ENCODE measurements around the gene CPED1.
"Not testable (repeated sequence)": the region's sequence is repeated elsewhere in the genome, so short reads cannot be mapped to it uniquely, and the experiment has no call there.

CPED1 gene

GRCh38 chr7:121071662-121072061 lies 83.2 kb downstream of the CPED1 start:
- no peak for ATAC-seq
- Mint-ChIP-seq H3K27ac (no peak overlapping the region), H3K9me3 (peaks cover 2% of the 10 kb centered on the region), H3K4me1 (peaks cover 9% of the 10 kb centered on the region), H3K36me3 (peaks cover 5% of the 10 kb centered on the region), H3K4me3 (no peak overlapping the region), H3K27me3 (peaks cover 9% of the 10 kb centered on the region)

GRCh38 chr7:121072826-121073225 lies 84.3 kb downstream of the CPED1 start:
- no peak overlapping the region for H3K4me3 Mint-ChIP-seq
- H3K27me3 Mint-ChIP-seq = peaks cover 9% of the 10 kb centered on the region
- peaks cover 9% of the 10 kb centered on the region for H3K4me1 Mint-ChIP-seq
- no peak overlapping the region for H3K27ac Mint-ChIP-seq
- peaks cover 5% of the 10 kb centered on the region for H3K36me3 Mint-ChIP-seq
- ATAC-seq = no peak
- peaks cover 2% of the 10 kb centered on the region for H3K9me3 Mint-ChIP-seq

- H3K27me3 Mint-ChIP-seq = peaks cover 9% of the 10 kb centered on the region
- H3K9me3 Mint-ChIP-seq = peaks cover 2% of the 10 kb centered on the region
- no peak for ATAC-seq
- H3K27ac Mint-ChIP-seq = no peak overlapping the region
- peaks cover 5% of the 10 kb centered on the region for H3K36me3 Mint-ChIP-seq
- peaks cover 9% of the 10 kb centered on the region for H3K4me1 Mint-ChIP-seq
- no peak overlapping the region for H3K4me3 Mint-ChIP-seq
Measured at GRCh38 chr7:121073463-121074099, 85.1 kb downstream of the CPED1 start.

- not testable (repeated sequence) for H3K9me3 Mint-ChIP-seq
Measured at GRCh38 chr7:121075424-121075841, 86.9 kb downstream of the CPED1 start.

GRCh38 chr7:121075952-121076349 lies 87.4 kb downstream of the CPED1 start:
- H3K4me1 Mint-ChIP-seq = peaks cover 9% of the 10 kb centered on the region
- no peak overlapping the region for H3K4me3 Mint-ChIP-seq
- no peaks in the 10 kb centered on the region for H3K36me3 Mint-ChIP-seq
- ATAC-seq = no peak
- H3K9me3 Mint-ChIP-seq = no peaks in the 10 kb centered on the region
- H3K27me3 Mint-ChIP-seq = peaks cover 9% of the 10 kb centered on the region
- H3K27ac Mint-ChIP-seq = no peak overlapping the region

More at GRCh38 chr7:121075424-121075841, 86.9 kb downstream of the CPED1 start:
- not testable (repeated sequence) for H3K27ac Mint-ChIP-seq, ATAC-seq, H3K4me3 Mint-ChIP-seq, H3K4me1 Mint-ChIP-seq, H3K27me3 Mint-ChIP-seq, H3K36me3 Mint-ChIP-seq

GRCh38 chr7:121076350-121077164 lies 88.0 kb downstream of the CPED1 start:
- ATAC-seq = no peak
- no peaks in the 10 kb centered on the region for H3K36me3 Mint-ChIP-seq
- H3K4me3 Mint-ChIP-seq = no peak overlapping the region
- H3K27me3 Mint-ChIP-seq = peaks cover 9% of the 10 kb centered on the region
- no peak overlapping the region for H3K27ac Mint-ChIP-seq
- no peaks in the 10 kb centered on the region for H3K9me3 Mint-ChIP-seq
- peaks cover 15% of the 10 kb centered on the region for H3K4me1 Mint-ChIP-seq

GRCh38 chr7:121077165-121077630 lies 88.7 kb downstream of the CPED1 start:
- no peaks in the 10 kb centered on the region for H3K9me3 Mint-ChIP-seq
- no peaks in the 10 kb centered on the region for H3K36me3 Mint-ChIP-seq
- no peak overlapping the region for H3K4me3 Mint-ChIP-seq
- H3K27me3 Mint-ChIP-seq = peaks cover 4% of the 10 kb centered on the region
- no peak for ATAC-seq
- peaks cover 16% of the 10 kb centered on the region for H3K4me1 Mint-ChIP-seq
- no peak overlapping the region for H3K27ac Mint-ChIP-seq

- Mint-ChIP-seq H3K36me3 (no peaks in the 10 kb centered on the region), H3K4me1 (peaks cover 7% of the 10 kb centered on the region), H3K9me3 (no peaks in the 10 kb centered on the region), H3K4me3 (no peak overlapping the region), H3K27me3 (no peaks in the 10 kb centered on the region), H3K27ac (no peak overlapping the region)
- ATAC-seq = no peak
Measured at GRCh38 chr7:121078701-121079227, 90.3 kb downstream of the CPED1 start.

GRCh38 chr7:121079425-121080169 lies 91.1 kb downstream of the CPED1 start:
- H3K36me3 Mint-ChIP-seq = no peaks in the 10 kb centered on the region
- ATAC-seq = no peak

GRCh38 chr7:121080257-121080912 lies 91.9 kb downstream of the CPED1 start:
- Mint-ChIP-seq H3K9me3 (no peaks in the 10 kb centered on the region), H3K4me1 (peaks cover 7% of the 10 kb centered on the region), H3K27me3 (no peaks in the 10 kb centered on the region), H3K27ac (no peak overlapping the region), H3K4me3 (no peak overlapping the region), H3K36me3 (no peaks in the 10 kb centered on the region)
- no peak for ATAC-seq

More at GRCh38 chr7:121079425-121080169, 91.1 kb downstream of the CPED1 start:
- H3K4me1 Mint-ChIP-seq = peaks cover 7% of the 10 kb centered on the region
- H3K4me3 Mint-ChIP-seq = no peak overlapping the region
- no peaks in the 10 kb centered on the region for H3K9me3 Mint-ChIP-seq
- H3K27ac Mint-ChIP-seq = no peak overlapping the region
- no peaks in the 10 kb centered on the region for H3K27me3 Mint-ChIP-seq

GRCh38 chr7:121080913-121081326 lies 92.4 kb downstream of the CPED1 start:
- no peak for ATAC-seq
- H3K27me3 Mint-ChIP-seq = no peaks in the 10 kb centered on the region
- H3K4me3 Mint-ChIP-seq = no peak overlapping the region
- peaks cover 12% of the 10 kb centered on the region for H3K4me1 Mint-ChIP-seq
- no peak overlapping the region for H3K27ac Mint-ChIP-seq
- no peaks in the 10 kb centered on the region for H3K9me3 Mint-ChIP-seq
- no peaks in the 10 kb centered on the region for H3K36me3 Mint-ChIP-seq

GRCh38 chr7:121081327-121081936 lies 92.9 kb downstream of the CPED1 start:
- Mint-ChIP-seq H3K9me3 (no peaks in the 10 kb centered on the region), H3K4me3 (no peak overlapping the region), H3K27me3 (no peaks in the 10 kb centered on the region), H3K27ac (no peak overlapping the region), H3K4me1 (peaks cover 17% of the 10 kb centered on the region), H3K36me3 (no peaks in the 10 kb centered on the region)
- ATAC-seq = peak; percentile 67

- Mint-ChIP-seq H3K27ac (no peak overlapping the region), H3K4me1 (peaks cover 28% of the 10 kb centered on the region), H3K4me3 (no peak overlapping the region), H3K27me3 (no peaks in the 10 kb centered on the region), H3K9me3 (no peaks in the 10 kb centered on the region), H3K36me3 (no peaks in the 10 kb centered on the region)
- no peak for ATAC-seq
Measured at GRCh38 chr7:121082400-121083101, 94.0 kb downstream of the CPED1 start.

Data from stimulated activated memory B cell treated with anti-CD40 and anti-IgM and Interleukin-4, amounts not matched to agents 10 μg/mL and 1 μg/mL and 100 μg/mL, for 72 hours (primary cell).